Iris pigment epithelial cell (primary cell): Measurements from ENCODE around the gene WWTR1.

ENCODE experiments used
- DNase-seq: peaks from one replicate; pipeline ENCODE4 v3.0.0-alpha.2; 2011; ENCODE audit warnings: low read depth

WWTR1 gene

GRCh38 chr3:149621218-149622005 is 36.4 kb downstream of the WWTR1 start:
- DNase-seq: peak; percentile 92

DNA sequence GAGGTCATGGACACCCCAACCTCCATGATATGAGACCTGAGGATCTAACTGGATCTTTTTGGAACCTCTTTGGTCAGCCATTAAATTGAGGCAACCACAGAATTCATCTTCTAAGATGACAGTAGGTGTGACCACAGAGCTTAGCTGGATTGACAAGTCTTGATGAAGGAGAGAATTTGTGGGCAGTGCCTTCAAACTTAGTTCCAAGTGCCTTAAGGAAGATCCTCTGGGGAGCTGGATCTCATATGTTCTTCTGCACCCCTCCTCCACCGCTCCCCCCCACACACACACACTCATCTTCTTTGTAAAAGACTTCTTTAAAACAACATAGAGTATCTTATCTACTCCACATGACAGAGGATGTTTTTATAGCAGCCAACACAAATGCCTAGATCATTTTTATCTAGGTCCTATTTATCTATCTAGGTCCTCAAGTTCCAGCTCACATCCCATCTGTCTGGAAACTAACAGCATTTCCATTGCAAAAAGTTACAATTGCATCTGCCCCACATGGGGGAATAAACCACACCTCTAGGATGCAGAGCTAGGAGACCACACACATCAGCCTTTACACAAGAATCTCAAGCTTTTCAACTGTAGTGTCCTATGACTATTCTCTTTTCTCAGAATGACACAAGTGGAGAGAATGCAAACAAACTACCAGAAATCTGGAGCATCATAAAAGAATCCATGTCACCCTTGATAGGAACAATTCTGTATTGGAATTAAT is 37.4 kb downstream of the WWTR1 start:
- DNase-seq: peak; percentile 85

DNA sequence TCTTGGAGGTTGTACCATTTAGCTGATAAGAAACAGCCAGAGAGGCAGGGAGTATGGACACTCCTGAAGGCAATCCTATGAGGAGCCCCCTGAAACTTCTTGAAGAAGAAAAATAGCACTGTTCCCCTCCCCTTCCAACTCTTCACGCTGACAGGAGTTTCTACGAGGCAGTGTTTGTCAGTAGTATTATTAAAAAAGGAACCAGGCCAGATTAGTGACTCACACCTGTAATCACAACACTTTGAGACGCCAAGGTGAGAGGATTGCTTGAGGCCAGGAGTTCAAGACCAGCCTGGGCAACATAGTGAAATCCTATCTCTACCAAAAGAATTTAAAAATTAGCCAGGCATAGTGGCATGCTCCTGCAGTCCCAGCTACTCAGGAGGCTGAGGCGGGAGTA is 38.7 kb downstream of the WWTR1 start:
- DNase-seq: no peak

DNA sequence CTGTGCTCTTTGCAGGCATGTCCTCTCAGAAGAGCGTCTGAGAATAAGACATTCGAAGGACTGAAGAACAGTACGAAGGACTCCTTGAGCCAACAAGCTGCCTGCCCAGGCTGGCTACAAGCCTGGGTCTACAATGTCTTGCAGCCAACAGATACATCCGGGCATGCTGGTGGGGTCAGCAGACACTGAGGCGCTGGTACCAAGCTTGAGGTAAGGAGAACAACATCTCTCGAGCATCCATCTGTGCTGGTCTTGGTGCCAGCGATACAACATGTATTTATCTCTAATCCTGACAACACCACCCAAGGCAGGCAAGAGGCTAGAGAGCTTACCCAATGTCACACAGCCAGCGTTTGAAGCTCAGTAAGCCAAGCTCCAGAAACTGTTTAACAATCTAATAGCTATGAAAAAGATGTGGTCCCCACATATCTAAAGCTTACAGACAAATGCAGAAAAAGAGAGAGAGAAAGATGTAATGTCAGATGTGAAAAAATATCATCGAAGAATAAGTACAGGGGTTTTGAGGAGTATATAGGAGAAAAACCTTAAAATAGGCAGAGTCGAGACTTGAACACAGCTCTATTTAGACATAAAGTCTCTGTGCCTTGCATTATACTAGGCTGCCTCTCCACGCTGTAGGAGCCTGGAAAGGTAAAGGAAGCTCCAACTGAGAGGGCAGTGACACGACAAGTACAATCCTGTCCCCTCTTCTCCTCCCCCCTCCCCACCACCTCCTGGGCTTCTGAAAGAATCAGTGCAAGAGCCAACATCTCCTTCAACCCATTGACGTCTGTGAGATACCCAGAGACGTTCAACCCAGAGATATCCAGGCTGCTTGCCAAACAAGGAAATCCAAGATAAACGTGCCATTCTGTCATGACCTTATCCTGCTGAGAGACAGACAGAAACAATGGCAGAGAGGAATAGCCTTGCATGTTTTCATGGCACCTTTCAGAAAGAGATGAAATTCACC is 39.4 kb downstream of the WWTR1 start:
- peak; percentile 59 for DNase-seq

- DNase-seq: no peak
Observed at GRCh38 chr3:149615731-149616221, 42.0 kb downstream of the WWTR1 start.

DNA sequence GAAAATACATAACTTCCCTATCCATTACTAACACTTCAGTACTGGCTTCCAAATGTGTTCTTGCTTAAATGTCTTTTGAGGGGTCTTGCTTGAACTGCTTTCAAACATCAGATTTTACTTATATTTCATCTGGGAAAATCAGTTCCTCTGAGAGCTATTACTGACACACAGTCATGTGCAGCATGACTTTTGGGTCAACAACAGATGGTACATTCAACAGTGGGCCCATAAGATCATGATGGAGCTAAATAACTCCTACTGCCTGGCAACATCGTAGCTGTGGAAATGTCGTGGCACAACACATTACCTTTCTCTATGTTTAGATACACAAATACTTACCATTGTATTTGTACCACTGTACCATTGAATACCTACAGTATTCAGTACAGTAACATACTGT is 43.8 kb downstream of the WWTR1 start:
- no peak for DNase-seq

DNA sequence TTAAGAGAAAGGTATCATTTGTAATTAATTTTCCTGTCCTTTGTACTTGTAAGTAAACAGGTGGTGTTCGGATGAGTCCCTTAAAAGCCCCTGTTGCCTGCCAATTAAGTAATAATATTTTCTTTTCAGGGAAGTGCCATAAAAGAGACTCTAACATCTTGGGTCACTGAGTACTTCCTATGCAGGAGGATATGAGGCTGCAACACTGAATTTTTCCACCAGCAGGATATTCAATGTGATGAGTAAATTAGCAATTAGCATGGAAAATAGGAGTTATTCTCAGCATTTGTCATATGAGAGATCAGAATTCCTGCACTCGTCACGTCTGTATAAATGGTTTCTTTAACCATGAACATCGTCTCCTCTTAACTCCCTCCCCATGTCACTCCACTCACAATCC is 45.4 kb downstream of the WWTR1 start:
- no peak for DNase-seq

- no peak for DNase-seq
Observed at GRCh38 chr3:149611149-149611548, 46.7 kb downstream of the WWTR1 start.

GRCh38 chr3:149610351-149611105 is 47.3 kb downstream of the WWTR1 start:
- no peak for DNase-seq

DNA sequence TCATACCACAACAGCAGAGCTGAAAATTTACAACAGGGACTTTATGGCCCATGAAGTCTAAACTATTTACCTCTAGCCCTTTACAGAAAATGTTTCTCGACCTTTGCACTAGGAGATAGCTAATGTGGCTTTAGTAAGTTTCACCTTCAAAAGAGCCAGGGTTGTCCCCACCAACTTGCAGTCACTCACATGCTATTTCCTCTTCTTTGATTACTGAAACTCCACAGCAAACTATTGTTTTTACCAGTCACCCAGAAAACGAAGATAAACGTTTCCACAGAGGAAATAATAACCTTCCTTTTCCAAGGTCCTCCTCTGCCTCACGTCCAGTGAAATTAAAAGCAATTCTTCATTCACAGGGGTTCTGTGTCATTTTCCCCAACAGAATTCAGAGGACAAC is 48.2 kb downstream of the WWTR1 start:
- no peak for DNase-seq

GRCh38 chr3:149608987-149609386 is 48.8 kb downstream of the WWTR1 start:
- no peak for DNase-seq

- DNase-seq: peak; percentile 87
Observed at GRCh38 chr3:149605902-149606301, 51.9 kb downstream of the WWTR1 start.

- no peak for DNase-seq
Observed at GRCh38 chr3:149604125-149604875, 53.5 kb downstream of the WWTR1 start.

GRCh38 chr3:149603126-149604074 is 54.4 kb downstream of the WWTR1 start:
- peak; percentile 83 for DNase-seq

- no peak for DNase-seq
Observed at GRCh38 chr3:149600634-149601033, 57.2 kb downstream of the WWTR1 start.

GRCh38 chr3:149599236-149599635 is 58.6 kb downstream of the WWTR1 start:
- DNase-seq: no peak

- no peak for DNase-seq
Observed at GRCh38 chr3:149596134-149596770, 61.6 kb downstream of the WWTR1 start.

- DNase-seq: no peak
Observed at GRCh38 chr3:149593418-149594160, 64.2 kb downstream of the WWTR1 start.
